Activated CD4-positive, alpha-beta T cell treated with anti-CD3 and anti-CD28 coated beads, Interleukin-2, amount 50 U/mL, for 1 hour (primary cell): ENCODE results near the gene CCDC174.
A peak's percentile ranks its signal among the peaks of the same experiment; 100 is the strongest.
"Not testable (repeated sequence)": the region's sequence is repeated elsewhere in the genome, so short reads cannot be mapped to it uniquely, and the experiment has no call there.

Experiments
- DNase-seq: peaks from one replicate; pipeline ENCODE4 v3.0.0-alpha.2; 2020

Gene CCDC174

GRCh38 chr3:14627815-14628214 lies 23.7 kb upstream of the CCDC174 start:
- DNase-seq, result no peak

GRCh38 chr3:14628406-14628805 lies 23.2 kb upstream of the CCDC174 start:
- no peak for DNase-seq

GRCh38 chr3:14630404-14631100 lies 21.0 kb upstream of the CCDC174 start:
- DNase-seq, result no peak

- DNase-seq, result no peak
These were observed 20.5 kb upstream of the CCDC174 start for GRCh38 chr3:14631101-14631497.

- DNase-seq, result no peak
These were observed 19.7 kb upstream of the CCDC174 start for GRCh38 chr3:14631687-14632441.

GRCh38 chr3:14632442-14632930 lies 19.1 kb upstream of the CCDC174 start:
- DNase-seq, result no peak

- DNase-seq, result no peak
These were observed 18.1 kb upstream of the CCDC174 start for GRCh38 chr3:14633417-14633816.

GRCh38 chr3:14633819-14634424 lies 17.6 kb upstream of the CCDC174 start:
- peak; percentile 56 for DNase-seq

GRCh38 chr3:14634763-14635400 lies 16.7 kb upstream of the CCDC174 start:
- no peak for DNase-seq

- no peak for DNase-seq
These were observed 15.0 kb upstream of the CCDC174 start for GRCh38 chr3:14636496-14637087.

GRCh38 chr3:14640157-14640562 lies 11.4 kb upstream of the CCDC174 start:
- no peak for DNase-seq

- no peak for DNase-seq
These were observed 10.8 kb upstream of the CCDC174 start for GRCh38 chr3:14640734-14641133.

GRCh38 chr3:14641346-14641745 lies 10.2 kb upstream of the CCDC174 start:
- no peak for DNase-seq

- DNase-seq, result no peak
These were observed 6.1 kb upstream of the CCDC174 start for GRCh38 chr3:14645453-14645852.

GRCh38 chr3:14646131-14646573 lies 5.4 kb upstream of the CCDC174 start:
- no peak for DNase-seq

- DNase-seq, result no peak
These were observed 4.8 kb upstream of the CCDC174 start for GRCh38 chr3:14646589-14647413.

- no peak for DNase-seq
These were observed 3.3 kb upstream of the CCDC174 start for GRCh38 chr3:14647976-14648955.

- no peak for DNase-seq
These were observed 2.1 kb upstream of the CCDC174 start for GRCh38 chr3:14649466-14649865.

GRCh38 chr3:14650193-14650592 lies 1.4 kb upstream of the CCDC174 start:
- DNase-seq, result no peak

GRCh38 chr3:14652360-14652907 lies 872 bp downstream of the CCDC174 start:
- DNase-seq, result not testable (repeated sequence)
